ENCODE measurements around the gene UBE2O. TPM values are rescaled to one million over a fixed set of nuclear protein-coding genes. Genes with fewer than 3 reads are reported as not detected.

Gene UBE2O
- total and polyA plus RNA-seq, 9 donors: 8.3 to 37.2 (median 27.9) TPM

DNA sequence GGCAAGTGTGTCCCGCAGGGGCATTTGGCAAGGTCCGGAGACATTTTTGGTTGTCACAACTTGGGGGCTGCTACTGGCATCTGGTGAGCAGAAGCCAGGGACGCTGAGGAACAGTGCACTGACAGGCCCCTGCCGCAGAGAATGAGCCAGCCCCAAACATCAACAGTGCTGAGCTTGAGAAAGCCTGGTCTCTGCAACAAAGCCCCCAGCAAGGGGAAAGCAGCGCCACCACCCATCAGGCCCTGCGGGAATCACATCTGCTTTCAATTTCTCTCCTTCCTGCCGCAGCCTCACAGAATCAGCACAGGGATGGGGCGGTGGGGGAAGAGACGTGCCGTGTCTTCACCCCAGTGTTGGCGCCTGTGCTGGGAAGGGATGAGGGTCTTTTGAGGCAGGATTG is 84.4 kb downstream of the UBE2O start:
- H3K9me3 ChIP-seq: no peaks in the 10 kb centered on the region
- H3K27me3 ChIP-seq: no peaks in the 10 kb centered on the region
- DNase-seq: no peak
- no peak overlapping the region for H3K4me3 ChIP-seq
- WGBS, 3 donors: 70 to 84% (median 75%) methylated on average over 10 to 11 of the region's 11 CpGs
- intact Hi-C loops (cut with DNase I): no loop called here
- no peak overlapping the region for H3K27ac ChIP-seq
- H3K36me3 ChIP-seq: no peaks in the 10 kb centered on the region
- TF ChIP-seq POLR2A (IDR thresholded peaks at IDR 0.05) (no peak), EP300 (IDR thresholded peaks at IDR 0.05) (no peak)
- TF ChIP-seq, protein P1, sequence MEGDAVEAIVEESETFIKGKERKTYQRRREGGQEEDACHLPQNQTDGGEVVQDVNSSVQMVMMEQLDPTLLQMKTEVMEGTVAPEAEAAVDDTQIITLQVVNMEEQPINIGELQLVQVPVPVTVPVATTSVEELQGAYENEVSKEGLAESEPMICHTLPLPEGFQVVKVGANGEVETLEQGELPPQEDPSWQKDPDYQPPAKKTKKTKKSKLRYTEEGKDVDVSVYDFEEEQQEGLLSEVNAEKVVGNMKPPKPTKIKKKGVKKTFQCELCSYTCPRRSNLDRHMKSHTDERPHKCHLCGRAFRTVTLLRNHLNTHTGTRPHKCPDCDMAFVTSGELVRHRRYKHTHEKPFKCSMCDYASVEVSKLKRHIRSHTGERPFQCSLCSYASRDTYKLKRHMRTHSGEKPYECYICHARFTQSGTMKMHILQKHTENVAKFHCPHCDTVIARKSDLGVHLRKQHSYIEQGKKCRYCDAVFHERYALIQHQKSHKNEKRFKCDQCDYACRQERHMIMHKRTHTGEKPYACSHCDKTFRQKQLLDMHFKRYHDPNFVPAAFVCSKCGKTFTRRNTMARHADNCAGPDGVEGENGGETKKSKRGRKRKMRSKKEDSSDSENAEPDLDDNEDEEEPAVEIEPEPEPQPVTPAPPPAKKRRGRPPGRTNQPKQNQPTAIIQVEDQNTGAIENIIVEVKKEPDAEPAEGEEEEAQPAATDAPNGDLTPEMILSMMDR (IDR thresholded peaks at IDR 0.05): no peak
- no peaks in the 10 kb centered on the region for H3K4me1 ChIP-seq (ENCODE audit: insufficient read depth)

GRCh38 chr17:76367642-76368041 is 85.3 kb downstream of the UBE2O start:
- intact Hi-C loops (cut with DNase I): no loop called here

GRCh38 chr17:76366247-76366646 is 86.7 kb downstream of the UBE2O start:
- Histone ChIP-seq H3K36me3 (no peaks in the 10 kb centered on the region), H3K4me1 (ENCODE audit: insufficient read depth) (no peaks in the 10 kb centered on the region), H3K27ac (no peak overlapping the region), H3K4me3 (no peak overlapping the region), H3K27me3 (no peaks in the 10 kb centered on the region), H3K9me3 (no peaks in the 10 kb centered on the region)
- WGBS, 3 donors: 95 to 100% (median 98%) methylated on average over 3 of the region's 3 CpGs
- intact Hi-C loops (cut with DNase I): no loop called here
- no peak for DNase-seq
- TF ChIP-seq EP300 (IDR thresholded peaks at IDR 0.05): no peak
- no peak for TF ChIP-seq POLR2A (IDR thresholded peaks at IDR 0.05)
- TF ChIP-seq, protein P1 (IDR thresholded peaks at IDR 0.05): no peak

More at GRCh38 chr17:76367642-76368041, 85.3 kb downstream of the UBE2O start:
- DNase-seq: no peak
- Histone ChIP-seq H3K4me3 (no peak overlapping the region), H3K27ac (no peak overlapping the region), H3K4me1 (ENCODE audit: insufficient read depth) (no peaks in the 10 kb centered on the region), H3K27me3 (no peaks in the 10 kb centered on the region), H3K9me3 (no peaks in the 10 kb centered on the region), H3K36me3 (no peaks in the 10 kb centered on the region)
- TF ChIP-seq POLR2A (IDR thresholded peaks at IDR 0.05) (no peak), EP300 (IDR thresholded peaks at IDR 0.05) (no peak)
- TF ChIP-seq, protein P1 (IDR thresholded peaks at IDR 0.05): no peak
- WGBS, 3 donors: 57 to 74% (median 70%) methylated on average over 4 to 6 of the region's 6 CpGs

- WGBS, 3 donors: 46 to 65% (median 61%) methylated on average over 12 of the region's 12 CpGs
- intact Hi-C loops (cut with DNase I): no loop called here
Measured at GRCh38 chr17:76365256-76365903, 87.6 kb downstream of the UBE2O start.

More at GRCh38 chr17:76365256-76365903, 87.6 kb downstream of the UBE2O start:
- H3K27ac ChIP-seq: no peak overlapping the region
- no peak for TF ChIP-seq EP300 (IDR thresholded peaks at IDR 0.05)
- TF ChIP-seq, protein P1 (IDR thresholded peaks at IDR 0.05): no peak
- H3K27me3 ChIP-seq: no peaks in the 10 kb centered on the region
- no peaks in the 10 kb centered on the region for H3K9me3 ChIP-seq
- no peaks in the 10 kb centered on the region for H3K4me1 ChIP-seq (ENCODE audit: insufficient read depth)
- no peak for DNase-seq
- H3K4me3 ChIP-seq: no peak overlapping the region
- no peaks in the 10 kb centered on the region for H3K36me3 ChIP-seq

Data from ovary (tissue), 9 donors.